SK-N-SH treated with all-trans-retinoic acid at 6 μM for 48 hours (cell line): ENCODE results near the gene SLC29A3.

ENCODE experiments used
- ATAC-seq: fragments of 200-7000 bp; cut with Tn5 transposase; 3 replicates; pipeline ENCODE4 v1.9.1; 2020; ENCODE audit warnings: mild to moderate bottlenecking, moderate library complexity
- ARNTL ChIP-seq: fragments of 450-650 bp; formaldehyde crosslinking; IDR thresholded peaks from 2 replicates; pipeline ENCODE4 v1.5.0; 2020; ENCODE audit warnings: low read depth, mild to moderate bottlenecking, moderate library complexity, borderline replicate concordance
- BACH2 ChIP-seq: fragments of 250-450 bp; sonication (Bioruptor Pico); IDR thresholded peaks from 2 replicates; pipeline ENCODE4 v1.9.0; 2021; ENCODE audit warnings: mild to moderate bottlenecking, borderline replicate concordance
- CREB5 ChIP-seq: fragments of 250-450 bp; sonication (Bioruptor Pico); IDR thresholded peaks from 2 replicates; pipeline ENCODE4 v1.5.1; 2020; ENCODE audit warnings: low read depth, mild to moderate bottlenecking, moderate library complexity
- CSDC2 ChIP-seq: fragments of 250-450 bp; sonication (Bioruptor Pico); IDR thresholded peaks from 2 replicates; pipeline ENCODE4 v1.5.0; 2020; ENCODE audit warnings: mild to moderate bottlenecking, moderate library complexity
- CSRNP3 ChIP-seq: fragments of 250-450 bp; sonication (Bioruptor Pico); IDR thresholded peaks from 2 replicates; pipeline ENCODE4 v1.5.1; 2021; ENCODE audit warnings: mild to moderate bottlenecking, moderate library complexity
- ESRRG ChIP-seq: fragments of 250-450 bp; sonication (Bioruptor Pico); IDR thresholded peaks from 2 replicates; pipeline ENCODE4 v1.6.1; 2021; ENCODE audit warnings: mild to moderate bottlenecking
- GLIS3 ChIP-seq: fragments of 250-450 bp; sonication (Bioruptor Pico); IDR thresholded peaks from 2 replicates; pipeline ENCODE4 v1.5.0; 2020; ENCODE audit warnings: mild to moderate bottlenecking, moderate library complexity
- ISL1 ChIP-seq: fragments of 250-450 bp; sonication (Bioruptor Pico); IDR thresholded peaks from 2 replicates; pipeline ENCODE4 v2.1.2; 2022; ENCODE audit warnings: mild to moderate bottlenecking, moderate library complexity
- OSR1 ChIP-seq: fragments of 250-450 bp; sonication (Bioruptor Pico); IDR thresholded peaks from 2 replicates; pipeline ENCODE4 v1.8.0; 2022; ENCODE audit warnings: moderate library complexity, mild to moderate bottlenecking, inconsistent platforms
- POU6F1 ChIP-seq: fragments of 250-450 bp; sonication (Bioruptor Pico); IDR thresholded peaks from 2 replicates; pipeline ENCODE4 v1.8.0; 2021; ENCODE audit warnings: low read depth, mild to moderate bottlenecking, moderate library complexity, borderline replicate concordance
- RARB ChIP-seq: fragments of 250-450 bp; sonication (Bioruptor Pico); IDR thresholded peaks from 2 replicates; pipeline ENCODE4 v1.8.0; 2021; ENCODE audit warnings: mild to moderate bottlenecking, moderate library complexity
- SNAI2 ChIP-seq: fragments of 250-450 bp; sonication (Bioruptor Pico); IDR thresholded peaks from 2 replicates; pipeline ENCODE4 v1.5.0; 2020; ENCODE audit warnings: mild to moderate bottlenecking, moderate library complexity
- TCF4 ChIP-seq: fragments of 250-450 bp; sonication (Bioruptor Pico); IDR thresholded peaks from 2 replicates; pipeline ENCODE4 v1.8.0; 2021; ENCODE audit warnings: mild to moderate bottlenecking, moderate library complexity, borderline replicate concordance
- ZC3H10 ChIP-seq: fragments of 250-450 bp; sonication (Bioruptor Pico); IDR thresholded peaks from 2 replicates; pipeline ENCODE4 v1.5.1; 2021; ENCODE audit warnings: mild to moderate bottlenecking, moderate library complexity
- ZFP3 ChIP-seq: fragments of 250-450 bp; sonication (Bioruptor Pico); IDR thresholded peaks from 2 replicates; pipeline ENCODE4 v1.5.0; 2020; ENCODE audit warnings: mild to moderate bottlenecking, moderate library complexity
- ZFP30 ChIP-seq: fragments of 450-650 bp; formaldehyde crosslinking; IDR thresholded peaks from 2 replicates; pipeline ENCODE4 v1.5.0; 2022; ENCODE audit warnings: mild to moderate bottlenecking, moderate library complexity
- ZNF70 ChIP-seq: fragments of 450-650 bp; formaldehyde crosslinking; IDR thresholded peaks from 2 replicates; pipeline ENCODE4 v1.5.0; 2020; ENCODE audit warnings: mild to moderate bottlenecking, moderate library complexity
- ZNF8 ChIP-seq: fragments of 450-650 bp; formaldehyde crosslinking; IDR thresholded peaks from 2 replicates; pipeline ENCODE4 v1.5.0; 2020; ENCODE audit warnings: mild to moderate bottlenecking, moderate library complexity
- TF ChIP-seq, protein P1 (sequence below): fragments of 250-450 bp; sonication (Bioruptor Pico); IDR thresholded peaks from 2 replicates; pipeline ENCODE4 v1.8.0; 2020; ENCODE audit warnings: mild to moderate bottlenecking, moderate library complexity, borderline replicate concordance

Gene SLC29A3

GRCh38 chr10:71394926-71395562 is 76.0 kb downstream of the SLC29A3 start:
- no peak for ATAC-seq
- no peak for TF ChIP-seq ISL1 (CRISPR knock-in tag)
- TF ChIP-seq ZFP30 (CRISPR knock-in tag): no peak
- TF ChIP-seq TCF4 (CRISPR knock-in tag): no peak
- no peak for TF ChIP-seq CREB5 (CRISPR knock-in tag)

DNA sequence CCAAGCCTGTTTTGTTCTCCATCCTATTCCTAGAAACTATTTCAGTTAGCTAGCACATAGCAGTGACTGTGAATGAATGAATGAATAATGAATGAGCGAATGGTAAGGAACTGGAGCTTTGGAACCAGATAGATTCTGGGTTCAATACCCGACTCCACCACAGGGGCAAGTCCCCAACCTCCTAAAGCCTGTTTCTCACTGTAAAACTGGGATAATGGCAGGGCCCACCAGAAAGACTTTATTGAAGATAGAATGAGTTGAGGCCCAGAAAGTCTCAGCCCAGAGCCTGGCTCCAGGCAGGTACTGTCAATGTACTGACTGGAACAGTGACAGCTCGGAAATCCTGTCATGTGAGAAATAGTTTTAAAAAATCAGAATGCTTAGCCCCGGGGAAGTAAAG is 76.6 kb downstream of the SLC29A3 start:
- TF ChIP-seq ZC3H10 (CRISPR knock-in tag): no peak
- TF ChIP-seq BACH2 (CRISPR knock-in tag): no peak
- no peak for TF ChIP-seq RARB (CRISPR knock-in tag)
- TF ChIP-seq ZFP3: no peak
- TF ChIP-seq OSR1 (CRISPR knock-in tag): no peak
- no peak for TF ChIP-seq ZNF8 (CRISPR knock-in tag)
- TF ChIP-seq, all 23 proteins: peak for 0
- no peak for ATAC-seq

DNA sequence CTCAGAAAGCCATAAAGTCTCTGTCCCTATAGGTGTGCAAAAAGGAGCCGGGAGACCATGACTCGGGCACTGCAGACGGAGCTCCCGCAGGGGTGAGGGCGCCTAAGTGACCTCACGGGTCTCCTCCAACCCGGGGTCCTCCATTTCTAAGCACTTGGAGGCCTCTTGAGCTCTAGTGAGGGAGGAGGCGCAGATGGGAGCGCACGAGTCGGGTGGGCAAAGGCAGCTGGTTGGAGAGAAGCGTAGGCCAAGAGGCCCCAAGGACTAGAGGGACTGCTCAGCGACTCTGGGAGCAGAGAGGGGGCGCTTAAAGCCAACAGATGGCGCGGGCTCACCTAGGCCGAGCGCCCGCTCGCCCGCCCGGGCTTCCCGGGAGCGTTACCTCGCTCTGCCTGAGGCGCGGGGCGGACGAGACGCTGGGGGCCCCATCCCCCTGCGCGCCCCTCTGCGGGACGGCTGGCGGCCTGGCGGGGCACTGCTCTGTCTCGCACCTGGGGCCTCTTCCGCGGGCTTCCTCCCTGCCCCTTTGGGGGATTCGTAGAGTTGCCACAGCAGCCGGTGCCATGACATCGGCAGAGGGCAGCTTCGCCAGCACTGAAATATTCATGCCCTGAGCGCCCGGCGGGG is 77.1 kb downstream of the SLC29A3 start:
- no peak for TF ChIP-seq ISL1 (CRISPR knock-in tag)
- no peak for TF ChIP-seq ESRRG (CRISPR knock-in tag)
- no peak for TF ChIP-seq POU6F1
- TF ChIP-seq ZNF8 (CRISPR knock-in tag): peak; percentile 80
- TF ChIP-seq, protein P1, sequence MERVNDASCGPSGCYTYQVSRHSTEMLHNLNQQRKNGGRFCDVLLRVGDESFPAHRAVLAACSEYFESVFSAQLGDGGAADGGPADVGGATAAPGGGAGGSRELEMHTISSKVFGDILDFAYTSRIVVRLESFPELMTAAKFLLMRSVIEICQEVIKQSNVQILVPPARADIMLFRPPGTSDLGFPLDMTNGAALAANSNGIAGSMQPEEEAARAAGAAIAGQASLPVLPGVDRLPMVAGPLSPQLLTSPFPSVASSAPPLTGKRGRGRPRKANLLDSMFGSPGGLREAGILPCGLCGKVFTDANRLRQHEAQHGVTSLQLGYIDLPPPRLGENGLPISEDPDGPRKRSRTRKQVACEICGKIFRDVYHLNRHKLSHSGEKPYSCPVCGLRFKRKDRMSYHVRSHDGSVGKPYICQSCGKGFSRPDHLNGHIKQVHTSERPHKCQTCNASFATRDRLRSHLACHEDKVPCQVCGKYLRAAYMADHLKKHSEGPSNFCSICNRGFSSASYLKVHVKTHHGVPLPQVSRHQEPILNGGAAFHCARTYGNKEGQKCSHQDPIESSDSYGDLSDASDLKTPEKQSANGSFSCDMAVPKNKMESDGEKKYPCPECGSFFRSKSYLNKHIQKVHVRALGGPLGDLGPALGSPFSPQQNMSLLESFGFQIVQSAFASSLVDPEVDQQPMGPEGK (CRISPR knock-in tag): no peak
- TF ChIP-seq ZNF70: no peak

GRCh38 chr10:71396711-71397295 is 77.7 kb downstream of the SLC29A3 start, which contains the start of gene CDH23:
Gene CDH23 (plus strand): TSS chr10:71396920. CDS start chr10:71439832, 42,912 bp downstream.
- TF ChIP-seq RARB (CRISPR knock-in tag) (no peak), BACH2 (CRISPR knock-in tag) (no peak), POU6F1 (no peak), TCF4 (CRISPR knock-in tag) (no peak), CSDC2 (CRISPR knock-in tag) (no peak), ISL1 (CRISPR knock-in tag) (no peak), SNAI2 (CRISPR knock-in tag) (no peak), ZFP30 (CRISPR knock-in tag) (no peak), OSR1 (CRISPR knock-in tag) (no peak), ZC3H10 (CRISPR knock-in tag) (no peak), ZFP3 (no peak), ZNF8 (CRISPR knock-in tag) (no peak), GLIS3 (CRISPR knock-in tag) (no peak), ZNF70 (no peak), CSRNP3 (CRISPR knock-in tag) (no peak), ARNTL (CRISPR knock-in tag) (no peak)
- ATAC-seq: peak; percentile 19; the same call in 2 of the 3 replicates

More for the DNA sequence above, 77.1 kb downstream of the SLC29A3 start:
- peak; percentile 79 for ATAC-seq
